ENCODE measurements around the gene ATG2B. TPM values are rescaled to one million over a fixed set of nuclear protein-coding genes. Genes with fewer than 3 reads are reported as not detected.

The ATG2B gene
- 23.8 and 33.1 TPM in 2 replicates for total RNA-seq

GRCh38 chr14:96362965-96363750 is at the start of gene ATG2B, which contains the start of gene GSKIP:
TSS of gene ATG2B (minus strand) at chr14:96363341. CDS start at chr14:96362976, 365 bp downstream.
TSS of gene GSKIP (plus strand) at chr14:96363526. CDS start at chr14:96382248, 18,722 bp downstream.

GRCh38 chr14:96255501-96256366 is 107.4 kb downstream of the ATG2B start, which contains the start of gene BDKRB1:
TSS of gene BDKRB1 (plus strand) at chr14:96256210. CDS start at chr14:96263683, 7,473 bp downstream.

Other genes with a start within 250 kb of the ATG2B start
- gene BDKRB2, start 158.5 kb downstream of the ATG2B start, total RNA-seq = 80.9 and 172 TPM in 2 replicates
- gene BDKRB1, start 107.1 kb downstream of the ATG2B start, total RNA-seq = 13.1 and 13.4 TPM in 2 replicates
- gene GSKIP, start 185 bp upstream of the ATG2B start, total RNA-seq = 27.3 and 79.1 TPM in 2 replicates
- 0.32 and 1.4 TPM in 2 replicates for gene AK7, start 28.8 kb upstream of the ATG2B start, total RNA-seq
- 46.9 and 59.3 TPM in 2 replicates for gene PAPOLA, start 139.0 kb upstream of the ATG2B start, total RNA-seq

Measured in bronchial smooth muscle cell (primary cell).